ENCODE results near the gene GSKIP. TPM values are rescaled to one million over a fixed set of nuclear protein-coding genes. Genes with fewer than 3 reads are reported as not detected.

Gene GSKIP
- total RNA-seq, 6 experiments from 2014 or later: 23.1 to 37.3 (median 27.2) TPM

DNA sequence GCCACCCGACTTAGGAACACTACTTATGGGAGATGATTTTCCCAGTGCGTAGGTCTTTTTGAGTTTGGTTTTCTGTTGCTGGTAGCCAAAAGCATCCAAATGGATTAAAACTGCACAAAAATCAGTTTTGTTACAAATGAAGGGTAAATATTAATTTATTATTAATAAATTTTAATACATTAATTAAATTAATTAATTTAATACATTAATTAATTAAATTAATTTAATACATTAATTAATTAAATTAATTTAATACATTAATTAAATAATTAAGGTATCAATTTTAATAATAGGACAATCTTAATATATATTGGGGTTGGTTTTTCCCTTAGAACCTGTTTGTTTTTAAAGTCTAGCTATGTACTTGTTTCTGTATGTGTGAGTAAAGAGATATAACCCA lies 52.2 kb downstream of the GSKIP start:
- DNase-seq: no peak
- Mint-ChIP-seq H3K27ac (no peak overlapping the region), H3K4me1 (ENCODE audit: low read depth) (no peaks in the 10 kb centered on the region; the same call in 1 of the 2 replicates), H3K27me3 (ENCODE audit: insufficient read depth) (peaks cover 37% of the 10 kb centered on the region), H3K36me3 (ENCODE audit: low read depth) (no peaks in the 10 kb centered on the region), H3K9me3 (no peaks in the 10 kb centered on the region), H3K4me3 (no peak overlapping the region)
- TF ChIP-seq, protein P1, sequence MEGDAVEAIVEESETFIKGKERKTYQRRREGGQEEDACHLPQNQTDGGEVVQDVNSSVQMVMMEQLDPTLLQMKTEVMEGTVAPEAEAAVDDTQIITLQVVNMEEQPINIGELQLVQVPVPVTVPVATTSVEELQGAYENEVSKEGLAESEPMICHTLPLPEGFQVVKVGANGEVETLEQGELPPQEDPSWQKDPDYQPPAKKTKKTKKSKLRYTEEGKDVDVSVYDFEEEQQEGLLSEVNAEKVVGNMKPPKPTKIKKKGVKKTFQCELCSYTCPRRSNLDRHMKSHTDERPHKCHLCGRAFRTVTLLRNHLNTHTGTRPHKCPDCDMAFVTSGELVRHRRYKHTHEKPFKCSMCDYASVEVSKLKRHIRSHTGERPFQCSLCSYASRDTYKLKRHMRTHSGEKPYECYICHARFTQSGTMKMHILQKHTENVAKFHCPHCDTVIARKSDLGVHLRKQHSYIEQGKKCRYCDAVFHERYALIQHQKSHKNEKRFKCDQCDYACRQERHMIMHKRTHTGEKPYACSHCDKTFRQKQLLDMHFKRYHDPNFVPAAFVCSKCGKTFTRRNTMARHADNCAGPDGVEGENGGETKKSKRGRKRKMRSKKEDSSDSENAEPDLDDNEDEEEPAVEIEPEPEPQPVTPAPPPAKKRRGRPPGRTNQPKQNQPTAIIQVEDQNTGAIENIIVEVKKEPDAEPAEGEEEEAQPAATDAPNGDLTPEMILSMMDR (IDR thresholded peaks at IDR 0.05): no peak

DNA sequence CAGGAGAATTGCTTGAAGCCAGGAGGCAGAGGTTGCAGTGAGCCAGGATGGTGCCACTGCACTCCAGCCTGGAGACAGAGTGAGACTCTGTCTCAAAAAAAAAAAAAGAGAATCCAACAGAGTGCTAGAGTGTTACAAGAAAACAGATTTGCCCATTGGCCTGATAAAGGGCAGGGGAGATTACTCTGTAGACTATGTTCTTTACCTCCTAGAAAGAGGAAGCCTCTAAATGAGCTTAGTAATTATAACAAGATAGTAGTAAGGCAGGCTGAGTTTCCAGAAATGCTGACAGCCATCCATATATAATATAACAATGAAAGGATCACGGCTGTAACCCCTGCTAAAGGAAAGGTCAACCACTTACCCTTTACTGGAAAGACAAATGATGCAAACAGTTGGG lies 53.0 kb downstream of the GSKIP start:
- H3K36me3 Mint-ChIP-seq (ENCODE audit: low read depth): no peaks in the 10 kb centered on the region
- DNase-seq: no peak
- 0 out of 2 replicates have a peak, but pooled peaks cover 4% of the 10 kb centered on the region for H3K4me1 Mint-ChIP-seq (ENCODE audit: low read depth)
- peaks cover 37% of the 10 kb centered on the region for H3K27me3 Mint-ChIP-seq (ENCODE audit: insufficient read depth)
- H3K4me3 Mint-ChIP-seq: no peak overlapping the region
- TF ChIP-seq, protein P1 (IDR thresholded peaks at IDR 0.05): no peak
- no peak overlapping the region for H3K27ac Mint-ChIP-seq
- H3K9me3 Mint-ChIP-seq: no peaks in the 10 kb centered on the region

DNA sequence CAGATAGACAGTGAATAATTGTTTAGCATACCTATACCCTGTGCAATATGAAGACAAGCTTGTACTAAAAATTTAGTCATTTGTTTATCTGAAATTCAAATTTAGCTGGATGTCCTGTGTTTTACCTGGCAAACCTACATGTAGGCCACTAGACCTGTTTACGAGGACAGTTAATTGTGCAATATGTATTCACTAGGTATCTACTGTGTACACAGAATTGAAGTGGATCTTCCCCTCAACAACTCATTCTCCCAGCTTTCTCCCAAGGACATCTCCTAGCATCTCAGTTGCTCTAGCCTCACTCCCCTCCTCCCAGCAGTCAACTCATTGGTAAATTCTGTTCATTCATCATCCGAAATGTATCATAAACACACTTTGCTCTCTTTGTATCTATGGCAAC lies 53.9 kb downstream of the GSKIP start:
- Mint-ChIP-seq H3K4me1 (ENCODE audit: low read depth) (0 out of 2 replicates have a peak, but pooled peaks cover 5% of the 10 kb centered on the region), H3K4me3 (no peak overlapping the region), H3K27ac (no peak overlapping the region), H3K36me3 (ENCODE audit: low read depth) (no peaks in the 10 kb centered on the region), H3K27me3 (ENCODE audit: insufficient read depth) (peaks cover 28% of the 10 kb centered on the region), H3K9me3 (no peaks in the 10 kb centered on the region)
- TF ChIP-seq, protein P1 (IDR thresholded peaks at IDR 0.05): no peak
- no peak for DNase-seq

DNA sequence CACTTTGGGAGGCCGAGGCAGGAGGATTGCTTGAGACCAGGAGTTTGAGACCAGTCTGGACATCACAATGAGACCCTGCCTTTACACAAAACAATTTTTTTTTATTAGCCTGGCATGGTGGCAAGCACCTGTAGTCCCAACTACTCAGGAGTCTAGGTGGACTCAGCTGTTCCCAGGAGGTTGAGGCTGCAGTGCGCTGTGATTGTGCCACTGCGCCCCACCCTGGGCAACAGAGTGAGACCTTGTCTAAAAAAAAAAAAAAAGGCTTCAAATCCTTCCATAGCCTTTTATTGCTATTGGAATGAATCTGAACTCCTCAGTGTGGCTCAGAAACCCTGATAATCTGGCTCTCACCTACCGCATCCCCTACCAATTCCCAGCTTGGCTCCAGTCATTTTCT lies 54.7 kb downstream of the GSKIP start:
- Mint-ChIP-seq H3K27ac (no peak overlapping the region), H3K4me3 (no peak overlapping the region), H3K36me3 (ENCODE audit: low read depth) (no peaks in the 10 kb centered on the region), H3K4me1 (ENCODE audit: low read depth) (0 out of 2 replicates have a peak, but pooled peaks cover 5% of the 10 kb centered on the region), H3K27me3 (ENCODE audit: insufficient read depth) (peaks cover 20% of the 10 kb centered on the region), H3K9me3 (no peaks in the 10 kb centered on the region)
- DNase-seq: no peak
- TF ChIP-seq, protein P1 (IDR thresholded peaks at IDR 0.05): no peak

DNA sequence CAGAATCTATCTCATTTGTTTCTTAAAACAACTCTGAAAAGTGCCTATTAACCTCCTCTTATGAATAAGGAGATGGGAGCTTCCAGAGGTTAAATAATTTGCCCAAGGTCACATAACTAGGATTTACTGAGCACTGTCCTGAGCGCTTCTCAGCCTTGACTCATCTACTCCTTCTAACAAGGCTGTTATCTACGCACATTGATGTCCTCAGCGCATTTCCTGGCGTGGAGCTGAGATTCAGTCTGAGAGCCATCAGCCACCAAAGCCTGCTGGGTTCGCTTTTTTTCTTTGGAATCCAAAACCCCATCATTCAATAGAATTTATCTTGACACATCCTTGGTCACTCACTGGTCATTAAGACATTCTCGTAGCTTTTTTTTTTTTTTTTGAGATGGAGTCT lies 57.9 kb downstream of the GSKIP start:
- no peaks in the 10 kb centered on the region for H3K36me3 Mint-ChIP-seq (ENCODE audit: low read depth)
- no peak overlapping the region for H3K4me3 Mint-ChIP-seq
- DNase-seq: no peak
- TF ChIP-seq, protein P1 (IDR thresholded peaks at IDR 0.05): no peak
- no peak overlapping the region for H3K27ac Mint-ChIP-seq
- peaks cover 15% of the 10 kb centered on the region; the same call in 1 of the 2 replicates for H3K4me1 Mint-ChIP-seq (ENCODE audit: low read depth)
- no peaks in the 10 kb centered on the region for H3K9me3 Mint-ChIP-seq
- H3K27me3 Mint-ChIP-seq (ENCODE audit: insufficient read depth): peaks cover 7% of the 10 kb centered on the region

DNA sequence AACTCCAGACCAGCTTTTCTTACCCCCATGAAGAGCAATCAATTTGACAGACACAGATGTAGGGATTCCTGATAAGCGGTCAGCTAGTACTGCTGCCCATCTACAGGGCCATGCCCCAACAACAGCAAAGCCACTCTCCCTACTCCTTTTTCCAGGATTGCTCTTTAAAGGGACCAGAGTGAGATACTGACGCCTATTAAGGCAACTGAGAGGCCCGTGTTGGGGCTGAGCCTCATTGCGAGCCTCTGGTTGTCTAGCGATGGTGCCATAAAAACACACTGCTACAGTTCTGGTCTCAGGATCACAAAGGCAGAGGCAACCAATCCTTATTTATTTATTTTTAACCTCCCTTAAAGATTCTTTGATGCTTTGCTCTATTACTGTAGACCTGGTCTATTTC lies 59.7 kb downstream of the GSKIP start:
- H3K27ac Mint-ChIP-seq: no peak overlapping the region
- TF ChIP-seq, protein P1 (IDR thresholded peaks at IDR 0.05): no peak
- no peaks in the 10 kb centered on the region for H3K9me3 Mint-ChIP-seq
- peaks cover 15% of the 10 kb centered on the region; the same call in 1 of the 2 replicates for H3K4me1 Mint-ChIP-seq (ENCODE audit: low read depth)
- peaks cover 3% of the 10 kb centered on the region; the same call in 1 of the 2 replicates for H3K27me3 Mint-ChIP-seq (ENCODE audit: insufficient read depth)
- DNase-seq: no peak
- no peaks in the 10 kb centered on the region for H3K36me3 Mint-ChIP-seq (ENCODE audit: low read depth)
- H3K4me3 Mint-ChIP-seq: peak overlapping the region; percentile 85; the same call in 1 of the 2 replicates
